Neuronal stem cell (in vitro differentiated cells): Measurements from ENCODE around the gene AREL1. TPM values are rescaled to one million over a fixed set of nuclear protein-coding genes. Genes with fewer than 3 reads are reported as not detected.
"Not testable (repeated sequence)": the region's sequence is repeated elsewhere in the genome, so short reads cannot be mapped to it uniquely, and the experiment has no call there.

ENCODE experiments used
- DNase-seq: peaks from one replicate; pipeline ENCODE4 v3.0.0-alpha.2; 2013; ENCODE audit warnings: low spot score
- H2AFZ ChIP-seq: one replicate; pipeline ENCODE4 v1.6.1; 2013; ENCODE audit warnings: mild to moderate bottlenecking, low read length, inconsistent platforms
- H2AK5ac ChIP-seq: 2 replicates; pipeline ENCODE4 v1.6.1; 2013; ENCODE audit warnings: low read depth, mild to moderate bottlenecking, inconsistent platforms, low read length, moderate library complexity, mixed read lengths
- H2BK120ac ChIP-seq: 2 replicates; pipeline ENCODE4 v1.6.1; 2013; ENCODE audit warnings: low read depth, mild to moderate bottlenecking, inconsistent platforms, low read length, moderate library complexity, mixed read lengths
- H2BK12ac ChIP-seq: one replicate; pipeline ENCODE4 v1.6.1; 2013; ENCODE audit warnings: low read length, inconsistent platforms
- H2BK15ac ChIP-seq: 2 replicates; pipeline ENCODE4 v1.6.1; 2013; ENCODE audit warnings: mild to moderate bottlenecking, low read length, inconsistent platforms, mixed read lengths
- H2BK5ac ChIP-seq: one replicate; pipeline ENCODE4 v1.6.1; 2013; ENCODE audit warnings: inconsistent platforms, mild to moderate bottlenecking, low read length, moderate library complexity
- H3K14ac ChIP-seq: one replicate; pipeline ENCODE4 v1.6.1; 2013; ENCODE audit warnings: low read length, inconsistent platforms
- H3K18ac ChIP-seq: 2 replicates; pipeline ENCODE4 v1.6.1; 2013; ENCODE audit warnings: low read length, inconsistent platforms
- H3K23ac ChIP-seq: 2 replicates; pipeline ENCODE4 v1.6.1; 2013; ENCODE audit warnings: low read depth, mild to moderate bottlenecking, mixed read lengths, low read length, inconsistent platforms; ENCODE audit not compliant: poor library complexity
- H3K27ac ChIP-seq: replicated peaks from 3 replicates; pipeline ENCODE4 v1.5.1; 2013; ENCODE audit warnings: low read length, inconsistent platforms
- H3K27me3 ChIP-seq, 3 experiments: 2 replicates each; pipeline ENCODE4 v1.6.1; 2013; ENCODE audit warnings: low read length in 3 of 3, mild to moderate bottlenecking in 2 of 3, inconsistent platforms in 1 of 3, low read depth in 1 of 3, mixed read lengths in 1 of 3, moderate library complexity in 1 of 3; ENCODE audit not compliant: control insufficient read depth in 3 of 3, insufficient read depth in 3 of 3
- H3K36me3 ChIP-seq, 2 donors: replicated peaks in 1 of 2; 2 replicates each; pipeline ENCODE4 v1.6.1; 2013; ENCODE audit warnings: low read length in 2 of 2; ENCODE audit not compliant: control insufficient read depth in 2 of 2, insufficient read depth in 2 of 2
- H3K4ac ChIP-seq: 2 replicates; pipeline ENCODE4 v1.6.1; 2013; ENCODE audit warnings: inconsistent platforms, mild to moderate bottlenecking, low read length, moderate library complexity
- H3K4me1 ChIP-seq, 2 donors: 1 replicate in 1 of 2; 2 replicates in 1 of 2; pipeline ENCODE4 v1.6.1; 2013; ENCODE audit warnings: low read length in 2 of 2, low read depth in 1 of 2; ENCODE audit not compliant: control insufficient read depth in 2 of 2, insufficient read depth in 1 of 2
- H3K4me2 ChIP-seq: one replicate; pipeline ENCODE4 v1.6.1; 2013; ENCODE audit warnings: mild to moderate bottlenecking, low read length, inconsistent platforms; ENCODE audit not compliant: insufficient read depth, poor library complexity, severe bottlenecking
- H3K4me3 ChIP-seq, 2 donors: 2 replicates each; pipeline ENCODE4 v1.5.1; 2013; ENCODE audit warnings: low read length in 2 of 2, mild to moderate bottlenecking in 2 of 2, inconsistent platforms in 1 of 2, moderate library complexity in 1 of 2
- H3K79me1 ChIP-seq: one replicate; pipeline ENCODE4 v1.6.1; 2013; ENCODE audit warnings: low read depth, mild to moderate bottlenecking, inconsistent platforms, low read length, moderate library complexity
- H3K9ac ChIP-seq: one replicate; pipeline ENCODE4 v1.6.1; 2013; ENCODE audit warnings: mild to moderate bottlenecking, low read depth, low read length, inconsistent platforms; ENCODE audit not compliant: poor library complexity
- H3K9me3 ChIP-seq, 2 donors: replicated peaks in 1 of 2; 2 replicates each; pipeline versions ENCODE3 to v1.6.1; 2013; ENCODE audit warnings: low read length in 2 of 2, mild to moderate bottlenecking in 2 of 2, inconsistent platforms in 1 of 2, low read depth in 1 of 2, mixed read lengths in 1 of 2, moderate library complexity in 1 of 2; ENCODE audit not compliant: control insufficient read depth in 2 of 2, insufficient read depth in 1 of 2
- H4K8ac ChIP-seq: one replicate; pipeline ENCODE4 v1.6.1; 2013; ENCODE audit warnings: low read depth, mild to moderate bottlenecking, inconsistent platforms, low read length, moderate library complexity
- H4K91ac ChIP-seq: one replicate; pipeline ENCODE4 v1.6.1; 2013; ENCODE audit warnings: low read length, low read depth, mild to moderate bottlenecking, inconsistent platforms; ENCODE audit not compliant: poor library complexity
- WGBS, 2 donors: extraction: QIAGEN DNeasy Blood & Tissue Kit; methylation state at CpG; one replicate each; pipeline ENCODE4 v1.1.7; 2013; ENCODE audit warnings: missing lambda C conversion rate in 2 of 2, mixed read lengths in 1 of 2; ENCODE audit not compliant: insufficient read length in 2 of 2, insufficient replicate concordance in 1 of 2; ENCODE audit errors: extremely low coverage in 2 of 2; 5-methylcytosine and 5-hydroxymethylcytosine counted together
- polyA plus RNA-seq, 2 experiments: library from polyadenylated mRNA; stranded (reverse); fragments of 200-250 nt; gene quantifications; one replicate each; pipeline ENCODE4 v1.2.3, GENCODE V29; 2013

AREL1 gene, protein sequence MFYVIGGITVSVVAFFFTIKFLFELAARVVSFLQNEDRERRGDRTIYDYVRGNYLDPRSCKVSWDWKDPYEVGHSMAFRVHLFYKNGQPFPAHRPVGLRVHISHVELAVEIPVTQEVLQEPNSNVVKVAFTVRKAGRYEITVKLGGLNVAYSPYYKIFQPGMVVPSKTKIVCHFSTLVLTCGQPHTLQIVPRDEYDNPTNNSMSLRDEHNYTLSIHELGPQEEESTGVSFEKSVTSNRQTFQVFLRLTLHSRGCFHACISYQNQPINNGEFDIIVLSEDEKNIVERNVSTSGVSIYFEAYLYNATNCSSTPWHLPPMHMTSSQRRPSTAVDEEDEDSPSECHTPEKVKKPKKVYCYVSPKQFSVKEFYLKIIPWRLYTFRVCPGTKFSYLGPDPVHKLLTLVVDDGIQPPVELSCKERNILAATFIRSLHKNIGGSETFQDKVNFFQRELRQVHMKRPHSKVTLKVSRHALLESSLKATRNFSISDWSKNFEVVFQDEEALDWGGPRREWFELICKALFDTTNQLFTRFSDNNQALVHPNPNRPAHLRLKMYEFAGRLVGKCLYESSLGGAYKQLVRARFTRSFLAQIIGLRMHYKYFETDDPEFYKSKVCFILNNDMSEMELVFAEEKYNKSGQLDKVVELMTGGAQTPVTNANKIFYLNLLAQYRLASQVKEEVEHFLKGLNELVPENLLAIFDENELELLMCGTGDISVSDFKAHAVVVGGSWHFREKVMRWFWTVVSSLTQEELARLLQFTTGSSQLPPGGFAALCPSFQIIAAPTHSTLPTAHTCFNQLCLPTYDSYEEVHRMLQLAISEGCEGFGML
- 29.2 TPM for polyA plus RNA-seq (2013, experiment 1 of 2)
- 29.2 TPM for polyA plus RNA-seq (2013, experiment 2 of 2)

DNA sequence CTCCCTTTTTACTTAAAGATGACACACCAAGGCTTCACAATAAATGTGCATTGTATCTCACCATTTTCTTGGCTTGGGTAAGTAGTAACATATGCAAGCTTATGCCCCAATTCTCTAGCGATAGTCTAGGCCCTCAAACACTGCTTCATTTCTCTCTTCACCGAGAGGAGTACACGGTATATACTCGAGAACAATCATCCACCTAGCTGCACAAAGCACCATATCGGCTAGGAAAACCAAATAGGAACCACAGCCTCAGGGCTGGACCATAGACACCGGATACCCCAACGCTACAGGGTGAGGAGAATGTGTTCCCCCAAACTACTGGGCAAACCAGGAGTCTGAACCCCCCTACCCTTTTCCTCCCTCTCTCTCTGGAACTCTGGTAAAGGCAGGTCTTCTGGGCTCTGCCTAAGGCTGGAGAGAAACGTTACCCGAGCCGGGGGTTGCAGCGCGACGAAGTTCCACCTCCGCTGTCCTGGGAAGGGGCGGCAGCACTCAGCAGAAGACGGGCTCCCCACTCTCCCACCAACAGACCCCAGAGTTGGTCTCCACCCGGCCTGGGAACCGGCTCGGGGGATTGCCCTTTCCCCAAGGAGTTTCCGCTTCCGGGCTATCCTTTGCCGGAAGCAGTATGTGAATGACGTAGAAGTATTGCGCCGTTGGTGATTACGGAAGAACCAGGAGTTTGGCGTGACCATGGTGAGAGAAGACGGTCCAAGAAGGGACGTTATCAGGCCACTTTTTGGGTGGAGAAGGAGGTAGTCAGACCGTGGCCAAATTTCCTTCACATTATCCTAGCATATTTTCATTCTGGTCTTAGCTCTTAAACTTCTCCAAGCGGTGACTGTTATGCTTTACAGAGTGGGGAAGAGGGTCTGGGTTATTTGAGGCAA, at the start of gene AREL1, which contains the start of gene FCF1:
TSS of gene AREL1 (minus strand) at position 582 of the 896 bp plus-strand sequence. CDS start 27,465 bp downstream, outside the sequence.
TSS of gene FCF1 (plus strand) at position 646 of the 896 bp plus-strand sequence. CDS start at position 700, 54 bp downstream.
- Histone ChIP-seq H3K9me3 (no peaks in the 10 kb centered on the region), H3K36me3 (peaks cover 0 to 31% of the 10 kb centered on the region in 2 donors), H3K4me2 (peak within 1 kb of the TSS; percentile 55), H3K79me1 (peaks cover 4% of the 10 kb centered on the region), H3K4me1 (peaks cover 2% of the 10 kb centered on the region in 2 donors), H3K9ac (peak within 1 kb of the TSS; percentile 70), H3K4me3 (peak within 1 kb of the TSS; percentile 90 to 96), H2AFZ (peak within 1 kb of the TSS; percentile 72), H2BK5ac (no peak within 1 kb of the TSS), H2BK12ac (no peak within 1 kb of the TSS), H3K14ac (no peak within 1 kb of the TSS), H3K18ac (peak within 1 kb of the TSS; percentile 33), H4K8ac (no peak within 1 kb of the TSS), H2BK15ac (no peak within 1 kb of the TSS), H4K91ac (no peak within 1 kb of the TSS), H3K27me3 (no peaks in the 10 kb centered on the region), H3K27ac (no peak within 1 kb of the TSS), H2AK5ac (no peak within 1 kb of the TSS), H3K23ac (no peak within 1 kb of the TSS), H3K4ac (no peak within 1 kb of the TSS), H2BK120ac (no peak within 1 kb of the TSS)
- no CpG with 5 or more reads among the region's 31 CpGs for WGBS, 2 donors
- peak; percentile 82 for DNase-seq

DNA sequence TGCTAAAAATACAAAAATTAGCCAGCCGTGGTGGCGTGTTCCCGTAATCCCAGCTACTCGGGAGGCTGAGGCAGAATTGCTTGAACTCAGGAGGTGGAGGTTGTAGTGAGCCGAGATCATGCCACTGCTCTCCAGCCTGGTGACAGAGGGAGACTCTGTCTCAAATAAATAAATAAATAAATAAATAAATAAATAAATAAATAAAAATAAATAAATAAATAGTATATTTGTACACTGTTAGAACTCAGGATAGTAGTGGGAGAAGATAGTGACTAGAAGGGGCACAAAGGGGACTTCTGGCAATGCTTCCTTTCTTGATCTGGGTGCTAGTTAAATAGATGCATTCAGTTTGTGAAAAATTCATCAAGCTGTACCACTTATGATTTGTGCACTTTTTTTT, 45.6 kb upstream of the AREL1 start:
- H3K9ac ChIP-seq, H3K4ac ChIP-seq, H3K27ac ChIP-seq, H3K4me1 ChIP-seq, H3K14ac ChIP-seq, H4K91ac ChIP-seq, H2AFZ ChIP-seq, H4K8ac ChIP-seq, H3K9me3 ChIP-seq, H3K18ac ChIP-seq, H3K4me3 ChIP-seq, H2BK12ac ChIP-seq, H2BK15ac ChIP-seq, H3K27me3 ChIP-seq, H3K4me2 ChIP-seq, H3K23ac ChIP-seq, H2AK5ac ChIP-seq, DNase-seq, H2BK5ac ChIP-seq, H3K36me3 ChIP-seq, H2BK120ac ChIP-seq, H3K79me1 ChIP-seq: not testable (repeated sequence)
- no CpG with 5 or more reads among the region's 5 CpGs for WGBS, 2 donors

DNA sequence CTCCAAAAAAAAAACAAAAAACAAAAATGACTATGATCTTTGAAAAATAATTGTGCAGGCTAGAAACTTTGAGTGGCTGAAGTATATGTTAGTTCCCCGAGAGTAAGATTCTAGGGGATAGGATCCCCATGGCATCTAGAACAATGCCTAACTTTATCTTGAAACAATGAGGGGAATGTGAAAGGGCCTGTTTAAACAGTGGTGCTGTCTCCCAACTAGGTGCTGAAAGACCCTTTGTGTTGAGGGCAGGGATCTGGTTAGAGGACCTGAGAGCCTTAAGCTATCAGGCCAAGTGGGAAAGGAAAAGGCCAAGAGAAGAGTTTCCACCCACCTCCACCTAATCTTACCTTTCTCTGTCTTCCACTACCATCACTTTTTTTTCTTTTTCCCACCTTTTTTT, 43.4 kb upstream of the AREL1 start:
- Histone ChIP-seq H3K4me1 (no peaks in the 10 kb centered on the region), H3K27ac (no peak overlapping the region), H2AK5ac (no peak overlapping the region), H3K9me3 (peaks cover 2 to 4% of the 10 kb centered on the region in 2 donors), H3K14ac (no peak overlapping the region), H3K18ac (no peak overlapping the region), H3K23ac (no peak overlapping the region), H4K91ac (no peak overlapping the region), H2BK15ac (no peak overlapping the region), H3K9ac (no peak overlapping the region), H3K4me3 (no peak overlapping the region), H3K4me2 (no peak overlapping the region), H2AFZ (no peak overlapping the region), H2BK120ac (no peak overlapping the region), H2BK12ac (no peak overlapping the region), H3K79me1 (no peaks in the 10 kb centered on the region), H3K27me3 (no peaks in the 10 kb centered on the region), H4K8ac (no peak overlapping the region), H3K4ac (no peak overlapping the region), H2BK5ac (no peak overlapping the region), H3K36me3 (no peaks in the 10 kb centered on the region)
- no peak for DNase-seq
- no CpG with 5 or more reads among the region's 1 CpG for WGBS, 2 donors
